ENCODE results near the gene CCDC138. TPM values are rescaled to one million over a fixed set of nuclear protein-coding genes. Genes with fewer than 3 reads are reported as not detected.

The CCDC138 gene
- polyA plus RNA-seq, 1 donor from 2014 or later, result 19.0 TPM

DNA sequence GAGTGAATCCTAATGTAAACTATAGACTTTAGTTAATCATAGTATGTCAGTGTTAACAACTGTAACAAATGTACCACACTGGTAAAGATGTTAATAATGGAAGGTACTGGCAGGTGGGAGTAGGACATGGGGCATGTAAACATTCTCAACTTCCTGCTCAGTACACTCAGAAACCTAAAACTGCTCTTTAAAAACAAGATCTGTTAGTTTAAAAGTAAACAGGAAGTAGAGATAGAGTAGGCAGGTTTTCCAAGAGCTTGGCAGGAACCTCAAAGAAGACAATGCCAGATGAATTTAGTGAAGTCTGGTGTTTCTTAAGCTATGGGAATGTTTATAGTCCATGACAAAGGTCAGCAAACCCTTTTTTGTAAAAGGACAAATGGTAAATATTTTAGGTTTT lies 46.6 kb downstream of the CCDC138 start:
- H3K9me2 ChIP-seq (ENCODE audit: insufficient read depth, low read length), result no peaks in the 10 kb centered on the region
- TF ChIP-seq, protein P1, sequence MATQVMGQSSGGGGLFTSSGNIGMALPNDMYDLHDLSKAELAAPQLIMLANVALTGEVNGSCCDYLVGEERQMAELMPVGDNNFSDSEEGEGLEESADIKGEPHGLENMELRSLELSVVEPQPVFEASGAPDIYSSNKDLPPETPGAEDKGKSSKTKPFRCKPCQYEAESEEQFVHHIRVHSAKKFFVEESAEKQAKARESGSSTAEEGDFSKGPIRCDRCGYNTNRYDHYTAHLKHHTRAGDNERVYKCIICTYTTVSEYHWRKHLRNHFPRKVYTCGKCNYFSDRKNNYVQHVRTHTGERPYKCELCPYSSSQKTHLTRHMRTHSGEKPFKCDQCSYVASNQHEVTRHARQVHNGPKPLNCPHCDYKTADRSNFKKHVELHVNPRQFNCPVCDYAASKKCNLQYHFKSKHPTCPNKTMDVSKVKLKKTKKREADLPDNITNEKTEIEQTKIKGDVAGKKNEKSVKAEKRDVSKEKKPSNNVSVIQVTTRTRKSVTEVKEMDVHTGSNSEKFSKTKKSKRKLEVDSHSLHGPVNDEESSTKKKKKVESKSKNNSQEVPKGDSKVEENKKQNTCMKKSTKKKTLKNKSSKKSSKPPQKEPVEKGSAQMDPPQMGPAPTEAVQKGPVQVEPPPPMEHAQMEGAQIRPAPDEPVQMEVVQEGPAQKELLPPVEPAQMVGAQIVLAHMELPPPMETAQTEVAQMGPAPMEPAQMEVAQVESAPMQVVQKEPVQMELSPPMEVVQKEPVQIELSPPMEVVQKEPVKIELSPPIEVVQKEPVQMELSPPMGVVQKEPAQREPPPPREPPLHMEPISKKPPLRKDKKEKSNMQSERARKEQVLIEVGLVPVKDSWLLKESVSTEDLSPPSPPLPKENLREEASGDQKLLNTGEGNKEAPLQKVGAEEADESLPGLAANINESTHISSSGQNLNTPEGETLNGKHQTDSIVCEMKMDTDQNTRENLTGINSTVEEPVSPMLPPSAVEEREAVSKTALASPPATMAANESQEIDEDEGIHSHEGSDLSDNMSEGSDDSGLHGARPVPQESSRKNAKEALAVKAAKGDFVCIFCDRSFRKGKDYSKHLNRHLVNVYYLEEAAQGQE (IDR thresholded peaks at IDR 0.05; ENCODE audit: borderline replicate concordance), result no peak
- TF ChIP-seq CTCF (IDR thresholded peaks at IDR 0.05; ENCODE audit: poor library complexity, severe bottlenecking), result no peak
- TF ChIP-seq RAD21 (conservative IDR thresholded peaks at IDR 0.05), result no peak
- no peak for TF ChIP-seq TAF1 (IDR thresholded peaks at IDR 0.05; ENCODE audit: low read depth)
- no peak for TF ChIP-seq EZH2 (IDR thresholded peaks at IDR 0.05; ENCODE audit: borderline replicate concordance, insufficient read depth, low read length, poor library complexity, severe bottlenecking)
- no peak for TF ChIP-seq EP300 (conservative IDR thresholded peaks at IDR 0.05; ENCODE audit: poor library complexity, severe bottlenecking)
- no peak for TF ChIP-seq SMC3 (conservative IDR thresholded peaks at IDR 0.05; ENCODE audit: poor library complexity)
- no peak for TF ChIP-seq POLR2AphosphoS5 (IDR thresholded peaks at IDR 0.05)
- no peak for TF ChIP-seq MXI1 (conservative IDR thresholded peaks at IDR 0.05; ENCODE audit: poor library complexity, severe bottlenecking)
- H3K79me2 ChIP-seq (replicated peaks; ENCODE audit: insufficient read depth, low read length), result no peaks in the 10 kb centered on the region
- H3K9me3 ChIP-seq (ENCODE audit: low read length), result peaks cover 4% of the 10 kb centered on the region
- H3K27ac ChIP-seq (ENCODE audit: low read length), result no peak overlapping the region
- H3F3A ChIP-seq (ENCODE audit: insufficient read depth, low read length, poor library complexity, severe bottlenecking), result no peaks in the 10 kb centered on the region
- H3K4me2 ChIP-seq (ENCODE audit: low read length), result no peak overlapping the region
- H3K9ac ChIP-seq (ENCODE audit: low read length), result no peak overlapping the region
- H3K27me3 ChIP-seq (ENCODE audit: insufficient read depth, low read depth, low read length), result no peaks in the 10 kb centered on the region
- no peaks in the 10 kb centered on the region for H4K20me1 ChIP-seq (ENCODE audit: insufficient read depth)
- H3K4me3 ChIP-seq (ENCODE audit: low read length), result no peak overlapping the region
- no peak overlapping the region for H2AFZ ChIP-seq (ENCODE audit: low read depth, low read length)
- peaks cover 4% of the 10 kb centered on the region for H3K36me3 ChIP-seq (ENCODE audit: insufficient read depth, low read length)

DNA sequence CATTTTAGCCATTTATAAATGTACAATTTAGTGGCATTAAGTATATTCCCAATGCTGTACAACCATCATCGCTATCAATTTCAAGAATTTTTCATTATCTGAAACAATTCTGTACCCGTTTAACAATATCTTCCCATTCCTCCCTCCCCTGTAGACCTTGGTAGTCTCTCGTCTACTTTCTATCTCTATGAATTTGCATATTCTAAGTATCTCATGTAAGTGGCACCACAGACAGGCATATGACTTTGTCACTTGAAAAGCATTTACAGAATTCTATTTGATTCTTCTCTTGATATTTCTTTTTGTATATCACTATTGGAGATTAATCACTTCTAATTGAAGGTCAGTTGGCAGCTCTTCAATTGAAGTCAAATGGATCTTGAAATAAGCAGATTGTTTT lies 48.0 kb downstream of the CCDC138 start:
- no peaks in the 10 kb centered on the region for H3K27me3 ChIP-seq (ENCODE audit: insufficient read depth, low read depth, low read length)
- H3K9ac ChIP-seq (ENCODE audit: low read length), result no peak overlapping the region
- peaks cover 4% of the 10 kb centered on the region for H3K36me3 ChIP-seq (ENCODE audit: insufficient read depth, low read length)
- H3K4me3 ChIP-seq (ENCODE audit: low read length), result no peak overlapping the region
- H3K4me2 ChIP-seq (ENCODE audit: low read length), result no peak overlapping the region
- H3K79me2 ChIP-seq (replicated peaks; ENCODE audit: insufficient read depth, low read length), result no peaks in the 10 kb centered on the region
- no peak overlapping the region for H3K27ac ChIP-seq (ENCODE audit: low read length)
- TF ChIP-seq MXI1 (conservative IDR thresholded peaks at IDR 0.05; ENCODE audit: poor library complexity, severe bottlenecking) (no peak), RAD21 (conservative IDR thresholded peaks at IDR 0.05) (no peak), EZH2 (IDR thresholded peaks at IDR 0.05; ENCODE audit: borderline replicate concordance, insufficient read depth, low read length, poor library complexity, severe bottlenecking) (no peak), CTCF (IDR thresholded peaks at IDR 0.05; ENCODE audit: poor library complexity, severe bottlenecking) (no peak), POLR2AphosphoS5 (IDR thresholded peaks at IDR 0.05) (no peak), EP300 (conservative IDR thresholded peaks at IDR 0.05; ENCODE audit: poor library complexity, severe bottlenecking) (no peak), TAF1 (IDR thresholded peaks at IDR 0.05; ENCODE audit: low read depth) (no peak), SMC3 (conservative IDR thresholded peaks at IDR 0.05; ENCODE audit: poor library complexity) (no peak)
- TF ChIP-seq, protein P1 (IDR thresholded peaks at IDR 0.05; ENCODE audit: borderline replicate concordance), result no peak
- no peaks in the 10 kb centered on the region for H3K9me2 ChIP-seq (ENCODE audit: insufficient read depth, low read length)
- peaks cover 4% of the 10 kb centered on the region for H3K9me3 ChIP-seq (ENCODE audit: low read length)
- H2AFZ ChIP-seq (ENCODE audit: low read depth, low read length), result no peak overlapping the region
- H3F3A ChIP-seq (ENCODE audit: insufficient read depth, low read length, poor library complexity, severe bottlenecking), result no peaks in the 10 kb centered on the region
- H4K20me1 ChIP-seq (ENCODE audit: insufficient read depth), result no peaks in the 10 kb centered on the region
